HCT116 (cell line): Measurements from ENCODE around the gene GNPTAB. TPM values are rescaled to one million over a fixed set of nuclear protein-coding genes. Genes with fewer than 3 reads are reported as not detected.

Experiments
- ATAC-seq: fragments of 200-7000 bp; cut with Tn5 transposase; 2 replicates; pipeline ENCODE4 v1.9.1; 2020; ENCODE audit warnings: mild to moderate bottlenecking, moderate library complexity
- BruUV-seq: library from RNA; stranded (reverse); fragments of 400-500 nt; replicated peaks from 2 replicates; lab custom pipeline; 2021; lab: Mats Ljungman, UMichigan
- CTCF ChIA-PET: fragments of 300-600 bp; sonication (Branson Sonifier 250); formaldehyde crosslinking; loops from one replicate; lab custom pipeline; 2021; ENCODE audit warnings: antibody characterized with exemption; lab: Charles Lee
- POLR2A ChIA-PET: fragments of 300-600, 350-600 bp; sonication (Branson Sonifier 250); formaldehyde crosslinking; loops from one replicate; lab custom pipeline; 2021; ENCODE audit warnings: antibody characterized with exemption; lab: Charles Lee
- RAD21 ChIA-PET, 2 experiments: fragments of 300-600 bp; sonication (Branson Sonifier 250); formaldehyde crosslinking; loops; one replicate each; lab custom pipeline; 2023; ENCODE audit warnings: low total read pairs in 2 of 2; ENCODE audit not compliant: uncharacterized antibody in 2 of 2, unreplicated experiment in 2 of 2, low non-redundant PET in 1 of 2; lab: Charles Lee
- DNase-seq: peaks from one replicate; pipeline ENCODE4 v3.0.0-alpha.2; 2010; ENCODE audit warnings: low read depth, low spot score
- H2AFZ ChIP-seq: fragments of 200-600 bp; shearing (Covaris generic), sonication (generic); 2 replicates; pipeline ENCODE4 v1.6.1; 2017; ENCODE audit warnings: low read depth, mixed run types, mixed read lengths, antibody characterized with exemption, low read length; ENCODE audit not compliant: poor library complexity, severe bottlenecking
- H3K27ac ChIP-seq: 2 replicates; pipeline ENCODE4 v1.5.1; 2012; ENCODE audit warnings: low read depth, low read length
- H3K27me3 ChIP-seq: fragments of 200-600 bp; sonication (generic); 2 replicates; pipeline ENCODE4 v1.6.1; 2016; ENCODE audit warnings: mixed run types, low read length, mixed read lengths; ENCODE audit not compliant: insufficient read depth
- H3K36me3 ChIP-seq, 2 experiments: fragments of 200-500 bp in 1 of 2; fragments of 200-600 bp in 1 of 2; sonication (Bioruptor generic) in 1 of 2; sonication (generic) in 1 of 2; 2 replicates each; pipeline versions ENCODE4 v1.5.1 to v1.6.1; 2014 to 2016; ENCODE audit warnings: low read length in 2 of 2, inconsistent platforms in 1 of 2, mixed read lengths in 1 of 2, mixed run types in 1 of 2; ENCODE audit not compliant: insufficient read depth in 2 of 2, control insufficient read depth in 1 of 2
- H3K4me1 ChIP-seq, 2 experiments: fragments of 200-600 bp in 1 of 2; sonication (generic) in 1 of 2; 2 replicates each; pipeline versions ENCODE4 v1.5.1 to v1.6.1; 2012 to 2017; ENCODE audit warnings: low read length in 2 of 2, inconsistent platforms in 1 of 2, mild to moderate bottlenecking in 1 of 2, mixed read lengths in 1 of 2, mixed run types in 1 of 2, moderate library complexity in 1 of 2; ENCODE audit not compliant: insufficient read depth in 2 of 2, control insufficient read depth in 1 of 2
- H3K4me2 ChIP-seq: fragments of 200-600 bp; sonication (generic); 2 replicates; pipeline ENCODE4 v1.6.1; 2017; ENCODE audit warnings: mixed run types, low read length, mixed read lengths
- H3K4me3 ChIP-seq, 2 experiments: fragments of 200-600 bp in 1 of 2; sonication (generic) in 1 of 2; replicated peaks in 1 of 2; 2 replicates each; pipeline ENCODE4 v1.5.1; 2011 to 2016; ENCODE audit warnings: low read length in 2 of 2, control low read depth in 1 of 2, low read depth in 1 of 2, mild to moderate bottlenecking in 1 of 2, mixed read lengths in 1 of 2, mixed run types in 1 of 2
- H3K79me2 ChIP-seq: fragments of 200-600 bp; sonication (generic); 2 replicates; pipeline ENCODE4 v1.6.1; 2017; ENCODE audit warnings: mild to moderate bottlenecking, mixed run types, low read length, moderate library complexity, mixed read lengths; ENCODE audit not compliant: insufficient read depth
- H3K9ac ChIP-seq: fragments of 200-600 bp; sonication (generic); 2 replicates; pipeline ENCODE4 v1.6.1; 2016; ENCODE audit warnings: low read length, mixed read lengths
- H3K9me2 ChIP-seq: fragments of 200-600 bp; sonication (generic), shearing (Covaris generic); 2 replicates; pipeline ENCODE4 v1.6.1; 2017; ENCODE audit warnings: mixed run types, mild to moderate bottlenecking, moderate library complexity; ENCODE audit not compliant: insufficient read depth
- H3K9me3 ChIP-seq, 2 experiments: fragments of 200-500 bp in 1 of 2; fragments of 200-600 bp in 1 of 2; sonication (Bioruptor generic) in 1 of 2; sonication (generic) in 1 of 2; 2 replicates each; pipeline ENCODE4 v1.6.1; 2014 to 2017; ENCODE audit warnings: low read length in 2 of 2, mixed read lengths in 2 of 2, inconsistent platforms in 1 of 2, low read depth in 1 of 2, mild to moderate bottlenecking in 1 of 2, mixed run types in 1 of 2, moderate library complexity in 1 of 2; ENCODE audit not compliant: control insufficient read depth in 1 of 2, insufficient read depth in 1 of 2
- H4K20me1 ChIP-seq: fragments of 200-600 bp; sonication (generic), shearing (Covaris generic); 2 replicates; pipeline ENCODE4 v1.6.1; 2017; ENCODE audit warnings: mixed run types, mild to moderate bottlenecking, moderate library complexity; ENCODE audit not compliant: insufficient read depth
- CBX3 ChIP-seq: IDR thresholded peaks from 2 replicates; pipeline ENCODE4 v1.6.1; 2012; ENCODE audit warnings: low read depth
- EGR1 ChIP-seq: IDR thresholded peaks from 2 replicates; pipeline ENCODE4 v1.6.1; 2012; ENCODE audit warnings: low read depth
- ELF1 ChIP-seq: IDR thresholded peaks from 2 replicates; pipeline ENCODE4 v1.6.1; 2012; ENCODE audit warnings: low read depth, borderline replicate concordance
- EZH2 ChIP-seq: fragments of 200-600 bp; sonication (generic); IDR thresholded peaks from 2 replicates; pipeline ENCODE4 v1.6.1; 2017; ENCODE audit warnings: antibody characterized with exemption, mixed run types
- EZH2phosphoT487 ChIP-seq: fragments of 200-600 bp; IDR thresholded peaks from 2 replicates; pipeline ENCODE4 v1.6.1; 2018; ENCODE audit warnings: antibody characterized with exemption, borderline replicate concordance
- FOSL1 ChIP-seq: IDR thresholded peaks from 2 replicates; pipeline ENCODE4 v1.6.1; 2012; ENCODE audit warnings: low read depth
- JUND ChIP-seq: IDR thresholded peaks from 2 replicates; pipeline ENCODE4 v1.6.1; 2012
- POLR2A ChIP-seq: IDR thresholded peaks from 2 replicates; pipeline ENCODE4 v1.7.0; 2011; ENCODE audit warnings: borderline replicate concordance; ENCODE audit not compliant: insufficient read depth, insufficient read length; ENCODE audit errors: extremely low read depth
- POLR2AphosphoS5 ChIP-seq: IDR thresholded peaks from 2 replicates; pipeline ENCODE4 v1.6.1; 2011; ENCODE audit warnings: mild to moderate bottlenecking, low read depth, low read length, moderate library complexity
- RAD21 ChIP-seq: IDR thresholded peaks from 2 replicates; pipeline ENCODE4 v1.6.1; 2012; ENCODE audit warnings: low read depth, mild to moderate bottlenecking
- SIN3A ChIP-seq: IDR thresholded peaks from 2 replicates; pipeline ENCODE4 v1.6.1; 2012; ENCODE audit warnings: low read depth
- SP1 ChIP-seq: IDR thresholded peaks from 2 replicates; pipeline ENCODE4 v1.6.1; 2012; ENCODE audit warnings: low read depth
- TCF7L2 ChIP-seq: IDR thresholded peaks from 2 replicates; pipeline ENCODE4 v1.7.0; 2011; ENCODE audit warnings: borderline replicate concordance, inconsistent platforms; ENCODE audit not compliant: insufficient read depth, insufficient read length; ENCODE audit errors: extremely low read depth
- YY1 ChIP-seq: IDR thresholded peaks from 2 replicates; pipeline ENCODE4 v1.6.1; 2011; ENCODE audit warnings: low read length, low read depth, moderate library complexity, mild to moderate bottlenecking; ENCODE audit not compliant: insufficient replicate concordance; ENCODE audit errors: extremely low read depth
- ZFX ChIP-seq: fragments of 450-650 bp; IDR thresholded peaks from 2 replicates; pipeline ENCODE4 v1.6.1; 2017
- ZNF274 ChIP-seq: fragments of 200-500 bp; sonication (Bioruptor generic); IDR thresholded peaks from 2 replicates; pipeline ENCODE4 v1.6.1; 2014; ENCODE audit warnings: mild to moderate bottlenecking, low read depth, low read length, inconsistent platforms
- intact Hi-C: fragments of 100-400 bp; cut with micrococcal nuclease; formaldehyde crosslinking; loops from 2 replicates; pipeline ENCODE4 v1.10.0; 2022
- total RNA-seq: library from RNA; stranded (reverse); gene quantifications from one replicate; pipeline ENCODE4 v1.2.1, GENCODE V29; 2021; ENCODE audit not compliant: unreplicated experiment
- TF ChIP-seq, protein P1 (sequence below): IDR thresholded peaks from 2 replicates; pipeline ENCODE4 v1.6.1; 2012
- TF ChIP-seq, protein P2 (sequence below): IDR thresholded peaks from 2 replicates; pipeline ENCODE4 v1.6.1; 2012
- TF ChIP-seq, protein P3 (sequence below): IDR thresholded peaks from 2 replicates; pipeline ENCODE4 v1.6.1; 2012; ENCODE audit warnings: low read depth
- TF ChIP-seq, protein P4 (sequence below), 3 experiments: fragments of 200-600 bp in 1 of 3; sonication (generic) in 1 of 3; IDR thresholded peaks in 2 of 3; conservative IDR thresholded peaks in 1 of 3; 2 replicates each; pipeline ENCODE4 v1.5.1; 2012 to 2017; ENCODE audit warnings: low read depth in 2 of 3, low read length in 2 of 3, antibody characterized with exemption in 1 of 3, borderline replicate concordance in 1 of 3, control low read depth in 1 of 3, mild to moderate bottlenecking in 1 of 3, mixed read lengths in 1 of 3, mixed run types in 1 of 3, moderate library complexity in 1 of 3; ENCODE audit not compliant: insufficient read depth in 1 of 3

GNPTAB gene
- total RNA-seq, 1 experiment from 2014 or later, result 41.4 TPM

DNA sequence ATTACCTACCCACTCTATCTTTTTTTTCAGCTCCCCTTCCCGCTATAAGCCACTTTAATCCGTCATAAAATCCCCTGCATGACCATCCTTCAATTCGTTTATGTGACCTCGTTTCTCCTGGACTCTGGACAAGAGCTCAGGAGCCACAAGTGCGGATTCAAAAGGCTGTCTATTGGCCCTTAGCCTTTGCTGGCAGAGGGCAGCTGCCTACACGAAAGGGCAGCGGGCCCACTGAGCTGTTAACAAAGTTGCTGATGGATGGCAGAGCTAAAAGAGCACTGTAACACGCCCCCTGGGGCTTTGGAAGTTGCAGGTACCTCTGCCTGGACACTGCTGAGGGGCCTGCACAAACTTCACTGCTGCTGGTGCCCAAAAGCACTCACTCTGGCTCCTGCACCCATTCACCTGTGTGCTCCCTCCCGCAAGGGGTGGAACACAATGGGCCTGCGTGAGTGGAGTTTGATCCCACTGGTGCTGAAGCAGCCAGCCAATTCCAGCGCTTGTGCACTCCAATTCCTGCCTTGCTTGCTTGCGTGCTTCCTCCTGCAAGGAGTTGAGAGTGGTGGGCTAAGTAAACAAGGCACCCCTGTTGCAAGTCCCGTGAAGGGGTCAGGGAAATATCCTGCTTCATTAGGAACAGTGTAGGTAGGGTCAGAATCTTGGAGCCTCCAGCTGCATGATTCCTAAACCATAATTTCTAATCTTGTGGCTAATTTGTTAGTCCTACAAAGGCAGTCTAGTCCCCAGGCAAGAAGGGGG lies 36.0 kb upstream of the GNPTAB start:
- CTCF ChIA-PET, result no interaction called here

More for the DNA sequence above, 36.0 kb upstream of the GNPTAB start:
- H3K4me3 ChIP-seq, result no peak overlapping the region
- no peak overlapping the region for H2AFZ ChIP-seq
- no peaks in the 10 kb centered on the region for H4K20me1 ChIP-seq
- no peak for DNase-seq
- no peak for ATAC-seq
- no peaks in the 10 kb centered on the region for H3K9me3 ChIP-seq
- H3K27ac ChIP-seq, result no peak overlapping the region
- POLR2A ChIA-PET, result no interaction called here
- H3K27me3 ChIP-seq, result no peaks in the 10 kb centered on the region
- H3K9me2 ChIP-seq, result no peaks in the 10 kb centered on the region
- H3K79me2 ChIP-seq, result no peaks in the 10 kb centered on the region
- no peak overlapping the region for H3K4me2 ChIP-seq
- no peak overlapping the region for H3K9ac ChIP-seq
- no peaks in the 10 kb centered on the region for H3K4me1 ChIP-seq
- no peak for TF ChIP-seq EZH2phosphoT487
- no peak for TF ChIP-seq POLR2A
- no peak for TF ChIP-seq EGR1
- no peak for TF ChIP-seq JUND
- TF ChIP-seq ZFX, result no peak
- TF ChIP-seq, protein P1, sequence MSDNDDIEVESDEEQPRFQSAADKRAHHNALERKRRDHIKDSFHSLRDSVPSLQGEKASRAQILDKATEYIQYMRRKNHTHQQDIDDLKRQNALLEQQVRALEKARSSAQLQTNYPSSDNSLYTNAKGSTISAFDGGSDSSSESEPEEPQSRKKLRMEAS, result no peak
- no peak for TF ChIP-seq YY1
- TF ChIP-seq, protein P2, sequence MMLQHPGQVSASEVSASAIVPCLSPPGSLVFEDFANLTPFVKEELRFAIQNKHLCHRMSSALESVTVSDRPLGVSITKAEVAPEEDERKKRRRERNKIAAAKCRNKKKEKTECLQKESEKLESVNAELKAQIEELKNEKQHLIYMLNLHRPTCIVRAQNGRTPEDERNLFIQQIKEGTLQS, result no peak
- TF ChIP-seq ZNF274, result no peak
- no peak for TF ChIP-seq FOSL1
- no peak for TF ChIP-seq ELF1
- no peak for TF ChIP-seq EZH2
- TF ChIP-seq, protein P3, sequence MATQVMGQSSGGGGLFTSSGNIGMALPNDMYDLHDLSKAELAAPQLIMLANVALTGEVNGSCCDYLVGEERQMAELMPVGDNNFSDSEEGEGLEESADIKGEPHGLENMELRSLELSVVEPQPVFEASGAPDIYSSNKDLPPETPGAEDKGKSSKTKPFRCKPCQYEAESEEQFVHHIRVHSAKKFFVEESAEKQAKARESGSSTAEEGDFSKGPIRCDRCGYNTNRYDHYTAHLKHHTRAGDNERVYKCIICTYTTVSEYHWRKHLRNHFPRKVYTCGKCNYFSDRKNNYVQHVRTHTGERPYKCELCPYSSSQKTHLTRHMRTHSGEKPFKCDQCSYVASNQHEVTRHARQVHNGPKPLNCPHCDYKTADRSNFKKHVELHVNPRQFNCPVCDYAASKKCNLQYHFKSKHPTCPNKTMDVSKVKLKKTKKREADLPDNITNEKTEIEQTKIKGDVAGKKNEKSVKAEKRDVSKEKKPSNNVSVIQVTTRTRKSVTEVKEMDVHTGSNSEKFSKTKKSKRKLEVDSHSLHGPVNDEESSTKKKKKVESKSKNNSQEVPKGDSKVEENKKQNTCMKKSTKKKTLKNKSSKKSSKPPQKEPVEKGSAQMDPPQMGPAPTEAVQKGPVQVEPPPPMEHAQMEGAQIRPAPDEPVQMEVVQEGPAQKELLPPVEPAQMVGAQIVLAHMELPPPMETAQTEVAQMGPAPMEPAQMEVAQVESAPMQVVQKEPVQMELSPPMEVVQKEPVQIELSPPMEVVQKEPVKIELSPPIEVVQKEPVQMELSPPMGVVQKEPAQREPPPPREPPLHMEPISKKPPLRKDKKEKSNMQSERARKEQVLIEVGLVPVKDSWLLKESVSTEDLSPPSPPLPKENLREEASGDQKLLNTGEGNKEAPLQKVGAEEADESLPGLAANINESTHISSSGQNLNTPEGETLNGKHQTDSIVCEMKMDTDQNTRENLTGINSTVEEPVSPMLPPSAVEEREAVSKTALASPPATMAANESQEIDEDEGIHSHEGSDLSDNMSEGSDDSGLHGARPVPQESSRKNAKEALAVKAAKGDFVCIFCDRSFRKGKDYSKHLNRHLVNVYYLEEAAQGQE, result no peak
- TF ChIP-seq TCF7L2, result no peak
- TF ChIP-seq POLR2AphosphoS5, result no peak
- no peak for TF ChIP-seq CBX3
- no peak for TF ChIP-seq SIN3A
- TF ChIP-seq SP1, result no peak
- TF ChIP-seq RAD21, result no peak
- TF ChIP-seq, protein P4, sequence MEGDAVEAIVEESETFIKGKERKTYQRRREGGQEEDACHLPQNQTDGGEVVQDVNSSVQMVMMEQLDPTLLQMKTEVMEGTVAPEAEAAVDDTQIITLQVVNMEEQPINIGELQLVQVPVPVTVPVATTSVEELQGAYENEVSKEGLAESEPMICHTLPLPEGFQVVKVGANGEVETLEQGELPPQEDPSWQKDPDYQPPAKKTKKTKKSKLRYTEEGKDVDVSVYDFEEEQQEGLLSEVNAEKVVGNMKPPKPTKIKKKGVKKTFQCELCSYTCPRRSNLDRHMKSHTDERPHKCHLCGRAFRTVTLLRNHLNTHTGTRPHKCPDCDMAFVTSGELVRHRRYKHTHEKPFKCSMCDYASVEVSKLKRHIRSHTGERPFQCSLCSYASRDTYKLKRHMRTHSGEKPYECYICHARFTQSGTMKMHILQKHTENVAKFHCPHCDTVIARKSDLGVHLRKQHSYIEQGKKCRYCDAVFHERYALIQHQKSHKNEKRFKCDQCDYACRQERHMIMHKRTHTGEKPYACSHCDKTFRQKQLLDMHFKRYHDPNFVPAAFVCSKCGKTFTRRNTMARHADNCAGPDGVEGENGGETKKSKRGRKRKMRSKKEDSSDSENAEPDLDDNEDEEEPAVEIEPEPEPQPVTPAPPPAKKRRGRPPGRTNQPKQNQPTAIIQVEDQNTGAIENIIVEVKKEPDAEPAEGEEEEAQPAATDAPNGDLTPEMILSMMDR (IDR thresholded peaks at IDR 0.05 in 2 of 3, conservative IDR thresholded peaks at IDR 0.05 in 1 of 3; ENCODE audit: borderline replicate concordance in 1 of 3, insufficient read depth in 1 of 3, low read depth in 2 of 3, low read length in 2 of 3), result no peak
- TF ChIP-seq, all 23 proteins: peak for 0
- no TSS peak for BruUV-seq
- RAD21 ChIA-PET, result no interaction called here
- intact Hi-C loops, result no loop called here
- H3K36me3 ChIP-seq, result no peaks in the 10 kb centered on the region
